Kidney tubule cell (primary cell): Measurements from ENCODE around the gene AK9.
"Not testable (repeated sequence)": the region's sequence is repeated elsewhere in the genome, so short reads cannot be mapped to it uniquely, and the experiment has no call there.

Experiments
- DNase-seq: peaks from one replicate; pipeline ENCODE4 v3.0.0-alpha.2; 2018; ENCODE audit warnings: low spot score

The AK9 gene

GRCh38 chr6:109690737-109691621, at the start of gene AK9, which contains the start of gene FIG4:
TSS of gene AK9 (minus strand) at chr6:109691202. CDS start at chr6:109675745, 15,457 bp downstream.
TSS of gene FIG4 (plus strand) at chr6:109691296. CDS start at chr6:109691436, 140 bp downstream.
- peak; percentile 95 for DNase-seq

- DNase-seq, result no peak
Measured at GRCh38 chr6:109740787-109741186, 49.8 kb upstream of the AK9 start.

- DNase-seq, result no peak
Measured at GRCh38 chr6:109739686-109740085, 48.7 kb upstream of the AK9 start.

GRCh38 chr6:109738667-109739066, 47.7 kb upstream of the AK9 start:
- DNase-seq, result no peak

GRCh38 chr6:109738255-109738654, 47.3 kb upstream of the AK9 start:
- DNase-seq, result no peak

- no peak for DNase-seq
Measured at GRCh38 chr6:109736273-109737025, 45.4 kb upstream of the AK9 start.

GRCh38 chr6:109725250-109725649, 34.2 kb upstream of the AK9 start:
- DNase-seq, result not testable (repeated sequence)

- no peak for DNase-seq
Measured at GRCh38 chr6:109722564-109723254, 31.7 kb upstream of the AK9 start.

GRCh38 chr6:109722011-109722410, 31.0 kb upstream of the AK9 start:
- no peak for DNase-seq

- no peak for DNase-seq
Measured at GRCh38 chr6:109720311-109720710, 29.3 kb upstream of the AK9 start.

- DNase-seq, result no peak
Measured at GRCh38 chr6:109718991-109719390, 28.0 kb upstream of the AK9 start.

GRCh38 chr6:109717971-109718370, 27.0 kb upstream of the AK9 start:
- DNase-seq, result no peak

GRCh38 chr6:109715616-109716015, 24.6 kb upstream of the AK9 start:
- no peak for DNase-seq

- DNase-seq, result no peak
Measured at GRCh38 chr6:109714611-109715010, 23.6 kb upstream of the AK9 start.

GRCh38 chr6:109714166-109714565, 23.2 kb upstream of the AK9 start:
- DNase-seq, result no peak

- peak; percentile 39 for DNase-seq
Measured at GRCh38 chr6:109713097-109713496, 22.1 kb upstream of the AK9 start.

GRCh38 chr6:109708099-109708498, 17.1 kb upstream of the AK9 start:
- DNase-seq, result not testable (repeated sequence)

GRCh38 chr6:109706513-109706912, 15.5 kb upstream of the AK9 start:
- no peak for DNase-seq

- peak; percentile 86 for DNase-seq
Measured at GRCh38 chr6:109705258-109705657, 14.3 kb upstream of the AK9 start.

- no peak for DNase-seq
Measured at GRCh38 chr6:109702791-109703190, 11.8 kb upstream of the AK9 start.

GRCh38 chr6:109701774-109702173, 10.8 kb upstream of the AK9 start:
- no peak for DNase-seq

- DNase-seq, result no peak
Measured at GRCh38 chr6:109701221-109701620, 10.2 kb upstream of the AK9 start.
